A549 (cell line): ENCODE data around the gene CTAGE8. TPM values are rescaled to one million over a fixed set of nuclear protein-coding genes. Genes with fewer than 3 reads are reported as not detected.
"Not testable (repeated sequence)": the region's sequence is repeated elsewhere in the genome, so short reads cannot be mapped to it uniquely, and the experiment has no call there.

ENCODE experiments used
- ATAC-seq, 2 experiments: fragments of 200-7000 bp in 1 of 2; fragments of >200 bp in 1 of 2; cut with Nextera tagmentation in 1 of 2; cut with Tn5 transposase in 1 of 2; 3 replicates each; pipeline versions ENCODE4 v1.8.0 to v1.9.1; 2018 to 2020; ENCODE audit warnings: mild to moderate bottlenecking in 1 of 2, moderate library complexity in 1 of 2
- CTCF ChIA-PET: fragments of 300-600 bp; sonication (Branson Sonifier 250); formaldehyde crosslinking; extraction: SDS; loops from one replicate; lab custom pipeline; 2021; ENCODE audit warnings: antibody characterized with exemption, inconsistent platforms; lab: Yijun Ruan, JAX
- POLR2A ChIA-PET: fragments of 350-600 bp; formaldehyde crosslinking; extraction: SDS; loops from one replicate; lab custom pipeline; 2021; ENCODE audit warnings: antibody characterized with exemption, inconsistent platforms; lab: Yijun Ruan, JAX
- DNase-seq, 2 experiments: peaks; one replicate each; pipeline versions ENCODE4 v3.0.0 to v3.0.0-alpha.2; 2011 to 2016; ENCODE audit warnings: low read depth in 1 of 2, low spot score in 1 of 2
- FAIRE-seq: peaks from 2 replicates; lab custom pipeline; 2011; peaks lifted over from hg19 to GRCh38; lab: Jason Lieb, UNC
- H3K27ac ChIP-seq, 2 experiments: fragments of >200 bp; sonication (Bioruptor Twin); formaldehyde crosslinking; 3 replicates each; pipeline ENCODE4 v1.5.1; 2016 to 2017
- H3K4me1 ChIP-seq: fragments of >200 bp; sonication (Bioruptor Twin); formaldehyde crosslinking; 3 replicates; pipeline ENCODE4 v1.6.1; 2016
- H3K4me2 ChIP-seq: fragments of >200 bp; sonication (Bioruptor Twin); formaldehyde crosslinking; 3 replicates; pipeline ENCODE4 v1.6.1; 2016
- H3K4me3 ChIP-seq: fragments of >200 bp; sonication (Bioruptor Twin); formaldehyde crosslinking; 3 replicates; pipeline ENCODE4 v1.5.1; 2016
- H3K9me3 ChIP-seq: fragments of >200 bp; sonication (Bioruptor Twin); formaldehyde crosslinking; 3 replicates; pipeline ENCODE4 v1.6.1; 2016
- CBX2 ChIP-seq: fragments of 200-600 bp; sonication (generic); IDR thresholded peaks from 2 replicates; pipeline ENCODE4 v1.6.1; 2016; ENCODE audit warnings: low read depth, mild to moderate bottlenecking, borderline replicate concordance
- ELK1 ChIP-seq: fragments of 150-350 bp; IDR thresholded peaks from 2 replicates; pipeline ENCODE4 v1.6.1; 2014; ENCODE audit warnings: low read depth, mild to moderate bottlenecking, low read length
- NFE2L2 ChIP-seq: fragments of 150-350 bp; conservative IDR thresholded peaks from 2 replicates; pipeline ENCODE4 v1.6.1; 2014; ENCODE audit warnings: low read length
- NPAS2 ChIP-seq: fragments of 250-450 bp; sonication (Bioruptor Pico); IDR thresholded peaks from 2 replicates; pipeline ENCODE4 v1.8.0; 2022; ENCODE audit warnings: mild to moderate bottlenecking, moderate library complexity, borderline replicate concordance
- WGBS: methylation state at CpG from one replicate; pipeline ENCODE4 v1.1.6; 2017; ENCODE audit errors: missing lambda C conversion rate; 5-methylcytosine and 5-hydroxymethylcytosine counted together
- polyA plus RNA-seq, 4 experiments: library from polyadenylated mRNA; depleted of rRNA in 3 of 4; stranded (reverse); fragments of >200 nt; fragmentation: RNase III in 1 of 4; extraction: RNeasy Plus Mini Kit Qiagen cat#74134 plus additional on column Dnase treatment in 1 of 4; gene quantifications; 2 replicates in 3 of 4; 3 replicates in 1 of 4; pipeline ENCODE4 v1.2.3, GENCODE V29; 2011 to 2017

Gene CTAGE8
- polyA plus RNA-seq, 2 of the 4 experiments (the other 2 are of a cell fraction) = 0.06 TPM; not detected in 1

GRCh38 chr7:144256112-144256511, 13.0 kb downstream of the CTAGE8 start:
- H3K27ac ChIP-seq = no peak overlapping the region
- H3K4me2 ChIP-seq = no peak overlapping the region
- ATAC-seq = no peak; a peak in 1 of 6 replicates
- ChIA-PET CTCF (interaction anchor here (1.4 kb wide), 1 partner anchor 135 kb away, joined by 4 read pairs; no protein-coding TSS in a partner anchor), POLR2A (no interaction called here)
- H3K9me3 ChIP-seq = no peaks in the 10 kb centered on the region
- FAIRE-seq = no peak
- no peak overlapping the region for H3K4me3 ChIP-seq
- WGBS = 34% methylated on average over 3 of the region's 3 CpGs
- H3K4me1 ChIP-seq = no peaks in the 10 kb centered on the region
- TF ChIP-seq NPAS2 (CRISPR knock-in tag) (no peak), NFE2L2 (no peak), ELK1 (no peak)
- DNase-seq = peak in 1 of 2 experiments; percentile 7

GRCh38 chr7:144255471-144255897, 13.6 kb downstream of the CTAGE8 start:
- no peak for ATAC-seq
- FAIRE-seq = no peak
- CTCF ChIA-PET = interaction anchor here (1.4 kb wide), 1 partner anchor 136 kb away, joined by 4 read pairs; no protein-coding TSS in a partner anchor
- H3K4me3 ChIP-seq = no peak overlapping the region
- 48% methylated on average over 5 of the region's 5 CpGs for WGBS
- no peak for TF ChIP-seq NPAS2 (CRISPR knock-in tag)
- no peak for TF ChIP-seq CBX2
- TF ChIP-seq, all 56 proteins: peak for 0
- no peak for DNase-seq
- no peak overlapping the region for H3K4me2 ChIP-seq
- no peaks in the 10 kb centered on the region for H3K4me1 ChIP-seq
- no peak overlapping the region for H3K27ac ChIP-seq
- no peaks in the 10 kb centered on the region for H3K9me3 ChIP-seq
- POLR2A ChIA-PET = no interaction called here

GRCh38 chr7:144252307-144252706, 16.8 kb downstream of the CTAGE8 start:
- FAIRE-seq = peak; percentile 56
- POLR2A ChIA-PET, H3K4me1 ChIP-seq, H3K27ac ChIP-seq, H3K4me2 ChIP-seq, H3K4me3 ChIP-seq, CTCF ChIA-PET, DNase-seq, ATAC-seq, H3K9me3 ChIP-seq: not testable (repeated sequence)
- no CpG with 5 or more reads among the region's 4 CpGs for WGBS

GRCh38 chr7:144247674-144248330, 21.3 kb downstream of the CTAGE8 start:
- 0 out of 6 replicates have a peak, but pooled peaks of 1 of the 2 experiments have one; percentile 26 for ATAC-seq
- CTCF ChIA-PET, H3K4me2 ChIP-seq, H3K27ac ChIP-seq, FAIRE-seq, DNase-seq, H3K9me3 ChIP-seq, POLR2A ChIA-PET, H3K4me1 ChIP-seq, H3K4me3 ChIP-seq: not testable (repeated sequence)
- no CpG with 5 or more reads among the region's 1 CpG for WGBS

- H3K4me2 ChIP-seq, DNase-seq, POLR2A ChIA-PET, H3K4me3 ChIP-seq, H3K4me1 ChIP-seq, FAIRE-seq, H3K9me3 ChIP-seq, CTCF ChIA-PET, ATAC-seq, H3K27ac ChIP-seq: not testable (repeated sequence)
- WGBS = no CpG with 5 or more reads among the region's 5 CpGs
These were observed 22.1 kb downstream of the CTAGE8 start for GRCh38 chr7:144246967-144247366.

GRCh38 chr7:144245372-144245771, 23.7 kb downstream of the CTAGE8 start:
- H3K4me2 ChIP-seq, H3K27ac ChIP-seq, H3K9me3 ChIP-seq, POLR2A ChIA-PET, CTCF ChIA-PET, H3K4me3 ChIP-seq, FAIRE-seq, DNase-seq, H3K4me1 ChIP-seq: not testable (repeated sequence)
- peak in 1 of 2 experiments; percentile 43; a peak in 2 of 6 replicates for ATAC-seq
- WGBS = no CpG with 5 or more reads among the region's 2 CpGs

- ATAC-seq, FAIRE-seq, H3K9me3 ChIP-seq, DNase-seq, H3K4me3 ChIP-seq, POLR2A ChIA-PET, H3K27ac ChIP-seq, H3K4me1 ChIP-seq, H3K4me2 ChIP-seq, CTCF ChIA-PET: not testable (repeated sequence)
- WGBS = 15% methylated on average over 1 of the region's 2 CpGs
These were observed 29.7 kb downstream of the CTAGE8 start, which contains the start of gene OR2A42 for GRCh38 chr7:144239365-144239764. Gene OR2A42 (minus strand): TSS chr7:144239605. CDS start chr7:144232843, 6,762 bp downstream.

- H3K27ac ChIP-seq, CTCF ChIA-PET, H3K9me3 ChIP-seq, POLR2A ChIA-PET, H3K4me2 ChIP-seq, DNase-seq, FAIRE-seq, H3K4me3 ChIP-seq, ATAC-seq, H3K4me1 ChIP-seq: not testable (repeated sequence)
- 79% methylated on average over 2 of the region's 2 CpGs for WGBS
These were observed 30.5 kb downstream of the CTAGE8 start for GRCh38 chr7:144238530-144239082.

GRCh38 chr7:144233039-144233438, 36.0 kb downstream of the CTAGE8 start:
- WGBS = 32% methylated on average over 1 of the region's 1 CpG
- POLR2A ChIA-PET, ATAC-seq, DNase-seq, FAIRE-seq, CTCF ChIA-PET, H3K4me2 ChIP-seq, H3K4me1 ChIP-seq, H3K27ac ChIP-seq, H3K4me3 ChIP-seq, H3K9me3 ChIP-seq: not testable (repeated sequence)

GRCh38 chr7:144231027-144231426, 38.1 kb downstream of the CTAGE8 start:
- CTCF ChIA-PET, DNase-seq, POLR2A ChIA-PET, H3K27ac ChIP-seq, H3K9me3 ChIP-seq, H3K4me1 ChIP-seq, FAIRE-seq, H3K4me2 ChIP-seq, H3K4me3 ChIP-seq, ATAC-seq: not testable (repeated sequence)
- WGBS = no CpG with 5 or more reads among the region's 2 CpGs
